Esophagus squamous epithelium (tissue), 4 donors: Measurements from ENCODE around the gene ATP5PD.
A peak's percentile ranks its signal among the peaks of the same experiment; 100 is the strongest.

Source experiments
- POLR2A ChIP-seq, 4 donors: fragments of 450-650 bp; IDR thresholded peaks; one replicate each; pipeline ENCODE4 v1.6.1; 2017; ENCODE audit warnings: antibody characterized with exemption in 4 of 4, mild to moderate bottlenecking in 4 of 4, moderate library complexity in 3 of 4
- TF ChIP-seq, protein P1 (sequence below), 6 experiments: fragments of 450-650 bp in 4 of 6; fragments of 200-600 bp in 2 of 6; sonication (generic) in 2 of 6; IDR thresholded peaks; one replicate each; pipeline ENCODE4 v1.5.1; 2016 to 2019; ENCODE audit warnings: antibody characterized with exemption in 6 of 6, mild to moderate bottlenecking in 4 of 6, moderate library complexity in 4 of 6

DNA sequence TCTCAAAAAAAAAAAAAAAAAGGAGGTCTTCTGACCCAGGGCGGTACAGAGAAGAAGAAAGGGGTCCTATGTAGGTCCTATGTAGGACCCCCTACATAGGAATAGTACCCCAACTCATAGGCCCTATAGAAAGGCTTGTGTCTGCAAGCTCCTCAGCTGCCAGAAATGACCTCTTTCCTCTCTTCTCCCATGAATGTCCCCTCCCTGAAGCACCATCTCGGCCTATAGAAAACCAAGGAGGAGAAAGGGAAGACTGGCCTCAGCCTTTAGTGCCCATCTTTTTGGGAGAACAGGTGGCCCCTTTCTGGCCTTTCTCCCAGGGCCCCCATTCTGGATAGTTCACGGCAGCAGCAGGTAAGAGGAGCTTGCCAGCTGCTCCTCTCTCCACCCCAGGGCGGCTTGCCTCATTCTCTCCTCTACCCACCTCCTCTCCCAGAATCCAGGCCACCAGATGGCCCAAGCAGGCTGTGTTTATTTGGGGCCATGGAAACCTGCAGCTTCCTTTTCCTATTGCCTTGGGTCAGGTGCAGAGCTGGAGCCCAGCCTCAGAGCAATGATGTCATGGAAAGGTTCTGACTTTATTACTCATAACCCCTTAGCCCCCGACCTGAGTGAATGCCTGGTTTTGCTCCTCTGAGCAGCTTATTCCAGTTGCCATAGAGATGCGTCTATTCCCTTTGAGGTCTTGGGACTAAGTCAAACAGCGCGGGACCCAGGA lies 35.9 kb downstream of the ATP5PD start:
- TF ChIP-seq POLR2A (IDR thresholded peaks at IDR 0.05) = no peak
- TF ChIP-seq, protein P1, sequence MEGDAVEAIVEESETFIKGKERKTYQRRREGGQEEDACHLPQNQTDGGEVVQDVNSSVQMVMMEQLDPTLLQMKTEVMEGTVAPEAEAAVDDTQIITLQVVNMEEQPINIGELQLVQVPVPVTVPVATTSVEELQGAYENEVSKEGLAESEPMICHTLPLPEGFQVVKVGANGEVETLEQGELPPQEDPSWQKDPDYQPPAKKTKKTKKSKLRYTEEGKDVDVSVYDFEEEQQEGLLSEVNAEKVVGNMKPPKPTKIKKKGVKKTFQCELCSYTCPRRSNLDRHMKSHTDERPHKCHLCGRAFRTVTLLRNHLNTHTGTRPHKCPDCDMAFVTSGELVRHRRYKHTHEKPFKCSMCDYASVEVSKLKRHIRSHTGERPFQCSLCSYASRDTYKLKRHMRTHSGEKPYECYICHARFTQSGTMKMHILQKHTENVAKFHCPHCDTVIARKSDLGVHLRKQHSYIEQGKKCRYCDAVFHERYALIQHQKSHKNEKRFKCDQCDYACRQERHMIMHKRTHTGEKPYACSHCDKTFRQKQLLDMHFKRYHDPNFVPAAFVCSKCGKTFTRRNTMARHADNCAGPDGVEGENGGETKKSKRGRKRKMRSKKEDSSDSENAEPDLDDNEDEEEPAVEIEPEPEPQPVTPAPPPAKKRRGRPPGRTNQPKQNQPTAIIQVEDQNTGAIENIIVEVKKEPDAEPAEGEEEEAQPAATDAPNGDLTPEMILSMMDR (IDR thresholded peaks at IDR 0.05) = peak in 1 of 6 experiments; percentile 11
